ENCODE measurements around the gene WDR90. TPM values are rescaled to one million over a fixed set of nuclear protein-coding genes. Genes with fewer than 3 reads are reported as not detected.

Gene WDR90
- total and polyA plus RNA-seq, 2 experiments from 2014 or later = 25.9 to 42.2 TPM

DNA sequence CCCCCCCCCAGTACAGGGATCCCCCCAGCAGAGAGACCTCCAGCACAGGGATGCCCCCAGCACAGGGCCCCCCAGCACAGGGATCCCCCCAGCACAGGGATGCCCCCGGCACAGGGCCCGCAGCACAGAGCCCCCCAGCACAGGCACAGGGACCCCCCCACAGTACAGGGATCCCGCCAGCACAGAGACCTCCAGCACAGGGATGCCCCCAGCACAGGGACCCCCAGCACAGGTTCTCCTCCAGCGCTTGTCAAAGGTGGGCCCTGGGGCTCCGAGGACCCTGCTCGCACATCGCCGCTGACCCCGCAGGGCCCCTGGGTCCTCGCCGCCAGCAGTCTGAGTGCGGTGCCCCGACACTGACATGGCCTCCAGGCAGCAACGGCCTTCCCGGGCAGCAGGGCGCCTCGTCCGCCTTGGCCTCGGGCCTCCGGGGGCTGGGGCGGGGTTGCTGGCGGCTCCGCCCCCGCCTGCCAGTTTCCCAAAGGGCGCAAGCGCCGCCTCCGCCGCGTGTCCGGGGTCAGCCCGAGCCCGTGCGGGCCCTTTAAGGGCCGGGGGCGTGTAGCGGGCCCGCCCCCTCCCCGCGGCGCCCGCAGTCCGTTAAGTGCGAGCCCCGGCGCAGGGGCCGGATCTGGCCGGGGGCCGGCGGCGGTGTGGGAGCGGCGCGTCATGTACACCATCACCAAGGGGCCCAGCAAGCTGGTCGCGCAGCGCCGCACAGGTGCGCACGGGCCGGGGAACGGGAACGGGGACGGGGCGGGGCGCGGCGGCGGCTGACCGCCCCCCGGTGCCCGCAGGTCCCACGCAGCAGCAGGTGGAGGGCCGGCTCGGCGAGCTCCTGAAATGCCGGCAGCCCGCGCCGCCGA is 7.6 kb upstream of the WDR90 start, which contains the start of gene MCRIP2 (continued):
- TF ChIP-seq, protein P1, sequence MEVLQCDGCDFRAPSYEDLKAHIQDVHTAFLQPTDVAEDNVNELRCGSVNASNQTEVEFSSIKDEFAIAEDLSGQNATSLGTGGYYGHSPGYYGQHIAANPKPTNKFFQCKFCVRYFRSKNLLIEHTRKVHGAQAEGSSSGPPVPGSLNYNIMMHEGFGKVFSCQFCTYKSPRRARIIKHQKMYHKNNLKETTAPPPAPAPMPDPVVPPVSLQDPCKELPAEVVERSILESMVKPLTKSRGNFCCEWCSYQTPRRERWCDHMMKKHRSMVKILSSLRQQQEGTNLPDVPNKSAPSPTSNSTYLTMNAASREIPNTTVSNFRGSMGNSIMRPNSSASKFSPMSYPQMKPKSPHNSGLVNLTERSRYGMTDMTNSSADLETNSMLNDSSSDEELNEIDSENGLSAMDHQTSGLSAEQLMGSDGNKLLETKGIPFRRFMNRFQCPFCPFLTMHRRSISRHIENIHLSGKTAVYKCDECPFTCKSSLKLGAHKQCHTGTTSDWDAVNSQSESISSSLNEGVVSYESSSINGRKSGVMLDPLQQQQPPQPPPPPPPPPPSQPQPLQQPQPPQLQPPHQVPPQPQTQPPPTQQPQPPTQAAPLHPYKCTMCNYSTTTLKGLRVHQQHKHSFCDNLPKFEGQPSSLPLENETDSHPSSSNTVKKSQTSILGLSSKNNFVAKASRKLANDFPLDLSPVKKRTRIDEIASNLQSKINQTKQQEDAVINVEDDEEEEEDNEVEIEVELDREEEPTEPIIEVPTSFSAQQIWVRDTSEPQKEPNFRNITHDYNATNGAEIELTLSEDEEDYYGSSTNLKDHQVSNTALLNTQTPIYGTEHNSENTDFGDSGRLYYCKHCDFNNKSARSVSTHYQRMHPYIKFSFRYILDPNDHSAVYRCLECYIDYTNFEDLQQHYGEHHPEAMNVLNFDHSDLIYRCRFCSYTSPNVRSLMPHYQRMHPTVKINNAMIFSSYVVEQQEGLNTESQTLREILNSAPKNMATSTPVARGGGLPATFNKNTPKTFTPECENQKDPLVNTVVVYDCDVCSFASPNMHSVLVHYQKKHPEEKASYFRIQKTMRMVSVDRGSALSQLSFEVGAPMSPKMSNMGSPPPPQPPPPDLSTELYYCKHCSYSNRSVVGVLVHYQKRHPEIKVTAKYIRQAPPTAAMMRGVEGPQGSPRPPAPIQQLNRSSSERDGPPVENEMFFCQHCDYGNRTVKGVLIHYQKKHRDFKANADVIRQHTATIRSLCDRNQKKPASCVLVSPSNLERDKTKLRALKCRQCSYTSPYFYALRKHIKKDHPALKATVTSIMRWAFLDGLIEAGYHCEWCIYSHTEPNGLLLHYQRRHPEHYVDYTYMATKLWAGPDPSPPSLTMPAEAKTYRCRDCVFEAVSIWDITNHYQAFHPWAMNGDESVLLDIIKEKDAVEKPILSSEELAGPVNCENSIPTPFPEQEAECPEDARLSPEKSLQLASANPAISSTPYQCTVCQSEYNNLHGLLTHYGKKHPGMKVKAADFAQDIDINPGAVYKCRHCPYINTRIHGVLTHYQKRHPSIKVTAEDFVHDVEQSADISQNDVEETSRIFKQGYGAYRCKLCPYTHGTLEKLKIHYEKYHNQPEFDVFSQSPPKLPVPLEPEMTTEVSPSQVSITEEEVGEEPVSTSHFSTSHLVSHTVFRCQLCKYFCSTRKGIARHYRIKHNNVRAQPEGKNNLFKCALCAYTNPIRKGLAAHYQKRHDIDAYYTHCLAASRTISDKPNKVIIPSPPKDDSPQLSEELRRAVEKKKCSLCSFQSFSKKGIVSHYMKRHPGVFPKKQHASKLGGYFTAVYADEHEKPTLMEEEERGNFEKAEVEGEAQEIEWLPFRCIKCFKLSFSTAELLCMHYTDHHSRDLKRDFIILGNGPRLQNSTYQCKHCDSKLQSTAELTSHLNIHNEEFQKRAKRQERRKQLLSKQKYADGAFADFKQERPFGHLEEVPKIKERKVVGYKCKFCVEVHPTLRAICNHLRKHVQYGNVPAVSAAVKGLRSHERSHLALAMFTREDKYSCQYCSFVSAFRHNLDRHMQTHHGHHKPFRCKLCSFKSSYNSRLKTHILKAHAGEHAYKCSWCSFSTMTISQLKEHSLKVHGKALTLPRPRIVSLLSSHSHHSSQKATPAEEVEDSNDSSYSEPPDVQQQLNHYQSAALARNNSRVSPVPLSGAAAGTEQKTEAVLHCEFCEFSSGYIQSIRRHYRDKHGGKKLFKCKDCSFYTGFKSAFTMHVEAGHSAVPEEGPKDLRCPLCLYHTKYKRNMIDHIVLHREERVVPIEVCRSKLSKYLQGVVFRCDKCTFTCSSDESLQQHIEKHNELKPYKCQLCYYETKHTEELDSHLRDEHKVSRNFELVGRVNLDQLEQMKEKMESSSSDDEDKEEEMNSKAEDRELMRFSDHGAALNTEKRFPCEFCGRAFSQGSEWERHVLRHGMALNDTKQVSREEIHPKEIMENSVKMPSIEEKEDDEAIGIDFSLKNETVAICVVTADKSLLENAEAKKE (CRISPR knock-in tag; IDR thresholded peaks at IDR 0.05) = no peak
- peak; percentile 85 for TF ChIP-seq POLR2AphosphoS5 (IDR thresholded peaks at IDR 0.05; ENCODE audit: low read depth)

DNA sequence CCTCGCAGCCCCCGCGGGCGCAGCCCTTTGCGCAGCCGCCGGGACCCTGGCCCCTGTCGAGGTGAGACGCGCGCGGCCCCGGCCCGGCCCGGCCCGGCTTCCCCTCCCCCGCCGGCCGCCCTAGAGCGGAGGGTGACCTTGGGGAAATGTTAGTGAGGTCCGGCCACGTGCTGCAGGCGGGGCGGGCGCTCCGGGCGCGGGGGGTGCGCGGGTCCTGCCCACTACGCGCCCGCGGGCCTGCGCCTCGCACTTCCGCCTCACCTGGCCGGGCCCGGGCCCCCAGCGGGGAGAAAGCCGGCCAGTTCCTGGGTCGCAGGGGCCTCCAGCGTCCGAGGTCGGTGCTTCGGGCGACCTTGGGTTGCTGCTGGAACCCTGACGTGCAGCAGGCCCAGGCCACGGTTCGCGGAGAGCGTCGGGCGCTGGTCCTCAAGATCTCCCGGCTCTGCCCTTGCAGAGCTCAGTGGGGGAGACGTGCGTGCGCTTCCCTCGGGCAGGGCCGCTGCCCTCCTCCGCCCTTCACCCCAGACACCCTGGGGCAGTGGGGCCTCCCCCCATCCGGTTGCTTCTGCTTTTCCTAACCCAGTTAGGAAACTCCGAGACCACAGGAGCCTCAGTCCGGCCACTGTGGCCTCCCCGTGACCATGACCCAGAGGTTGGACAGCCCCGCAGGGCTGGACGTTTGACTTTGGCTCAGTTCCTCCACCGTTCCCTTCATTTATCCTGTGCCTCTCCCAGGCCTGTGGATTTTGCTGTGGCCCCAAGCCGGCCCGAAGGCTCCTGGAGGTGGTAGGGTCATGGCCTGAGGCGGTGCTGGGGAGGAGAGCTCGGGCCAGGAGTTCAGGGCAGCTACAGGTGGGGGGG is 6.7 kb upstream of the WDR90 start:
- no peaks in the 10 kb centered on the region; the same call in 1 of the 2 replicates for H4K20me1 ChIP-seq (replicated peaks; ENCODE audit: insufficient read depth)
- Mint-ChIP-seq H3K4me3 (peak overlapping the region; percentile 75), H3K4me1 (peaks cover 21% of the 10 kb centered on the region; the same call in 2 of the 3 replicates), H3K27me3 (ENCODE audit: insufficient read depth, low read depth, poor library complexity) (peaks cover 8% of the 10 kb centered on the region), H3K36me3 (ENCODE audit: low read depth) (no peaks in the 10 kb centered on the region), H3K27ac (no peak overlapping the region), H3K9me3 (no peaks in the 10 kb centered on the region)
- ATAC-seq (peak; percentile 7), DNase-seq (ENCODE audit: low spot score) (peak; percentile 63)
- peak overlapping the region; percentile 80 for H3K4me2 ChIP-seq
- H3F3A ChIP-seq (replicated peaks; ENCODE audit: low read depth) = 0 out of 2 replicates have a peak, but pooled peaks cover 4% of the 10 kb centered on the region
- H3K4me1 ChIP-seq (ENCODE audit: insufficient read depth) = peaks cover 22% of the 10 kb centered on the region
- H3K9me2 ChIP-seq (ENCODE audit: insufficient read depth) = no peaks in the 10 kb centered on the region
- no peaks in the 10 kb centered on the region for H3K27me3 ChIP-seq (ENCODE audit: insufficient read depth)
- peak overlapping the region; percentile 18; the same call in 1 of the 2 replicates for H2AFZ ChIP-seq
- H3K27ac ChIP-seq (ENCODE audit: low read depth) = no peak overlapping the region
- no peaks in the 10 kb centered on the region for H3K36me3 ChIP-seq (ENCODE audit: insufficient read depth)
- H3K79me2 ChIP-seq (replicated peaks; ENCODE audit: insufficient read depth) = peaks cover 17% of the 10 kb centered on the region; the same call in 1 of the 2 replicates
- peak overlapping the region; percentile 74 for H3K4me3 ChIP-seq
- TF ChIP-seq POLR2AphosphoS5 (IDR thresholded peaks at IDR 0.05; ENCODE audit: low read depth) (no peak), EZH2 (IDR thresholded peaks at IDR 0.05; ENCODE audit: low read depth, unreplicated experiment) (no peak), ZNF331 (CRISPR knock-in tag; IDR thresholded peaks at IDR 0.05; ENCODE audit: low read depth) (no peak), CREB1 (CRISPR knock-in tag; IDR thresholded peaks at IDR 0.05; ENCODE audit: low read depth) (no peak), JUNB (IDR thresholded peaks at IDR 0.05; ENCODE audit: unreplicated experiment) (no peak), EZH2phosphoT487 (IDR thresholded peaks at IDR 0.05; ENCODE audit: unreplicated experiment) (no peak)
- TF ChIP-seq, protein P2, sequence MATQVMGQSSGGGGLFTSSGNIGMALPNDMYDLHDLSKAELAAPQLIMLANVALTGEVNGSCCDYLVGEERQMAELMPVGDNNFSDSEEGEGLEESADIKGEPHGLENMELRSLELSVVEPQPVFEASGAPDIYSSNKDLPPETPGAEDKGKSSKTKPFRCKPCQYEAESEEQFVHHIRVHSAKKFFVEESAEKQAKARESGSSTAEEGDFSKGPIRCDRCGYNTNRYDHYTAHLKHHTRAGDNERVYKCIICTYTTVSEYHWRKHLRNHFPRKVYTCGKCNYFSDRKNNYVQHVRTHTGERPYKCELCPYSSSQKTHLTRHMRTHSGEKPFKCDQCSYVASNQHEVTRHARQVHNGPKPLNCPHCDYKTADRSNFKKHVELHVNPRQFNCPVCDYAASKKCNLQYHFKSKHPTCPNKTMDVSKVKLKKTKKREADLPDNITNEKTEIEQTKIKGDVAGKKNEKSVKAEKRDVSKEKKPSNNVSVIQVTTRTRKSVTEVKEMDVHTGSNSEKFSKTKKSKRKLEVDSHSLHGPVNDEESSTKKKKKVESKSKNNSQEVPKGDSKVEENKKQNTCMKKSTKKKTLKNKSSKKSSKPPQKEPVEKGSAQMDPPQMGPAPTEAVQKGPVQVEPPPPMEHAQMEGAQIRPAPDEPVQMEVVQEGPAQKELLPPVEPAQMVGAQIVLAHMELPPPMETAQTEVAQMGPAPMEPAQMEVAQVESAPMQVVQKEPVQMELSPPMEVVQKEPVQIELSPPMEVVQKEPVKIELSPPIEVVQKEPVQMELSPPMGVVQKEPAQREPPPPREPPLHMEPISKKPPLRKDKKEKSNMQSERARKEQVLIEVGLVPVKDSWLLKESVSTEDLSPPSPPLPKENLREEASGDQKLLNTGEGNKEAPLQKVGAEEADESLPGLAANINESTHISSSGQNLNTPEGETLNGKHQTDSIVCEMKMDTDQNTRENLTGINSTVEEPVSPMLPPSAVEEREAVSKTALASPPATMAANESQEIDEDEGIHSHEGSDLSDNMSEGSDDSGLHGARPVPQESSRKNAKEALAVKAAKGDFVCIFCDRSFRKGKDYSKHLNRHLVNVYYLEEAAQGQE (IDR thresholded peaks at IDR 0.05; ENCODE audit: unreplicated experiment) = no peak
